NCI-H345 treated with DMSO at 0.1 percent for 48 hours (cell line): ENCODE results near the gene TMPRSS2.

Experiments used
- DNase-seq: peaks from one replicate; lab custom pipeline; 2025; ENCODE audit not compliant: unreplicated experiment; lab: John Stamatoyannopoulos, UW

TMPRSS2 gene

DNA sequence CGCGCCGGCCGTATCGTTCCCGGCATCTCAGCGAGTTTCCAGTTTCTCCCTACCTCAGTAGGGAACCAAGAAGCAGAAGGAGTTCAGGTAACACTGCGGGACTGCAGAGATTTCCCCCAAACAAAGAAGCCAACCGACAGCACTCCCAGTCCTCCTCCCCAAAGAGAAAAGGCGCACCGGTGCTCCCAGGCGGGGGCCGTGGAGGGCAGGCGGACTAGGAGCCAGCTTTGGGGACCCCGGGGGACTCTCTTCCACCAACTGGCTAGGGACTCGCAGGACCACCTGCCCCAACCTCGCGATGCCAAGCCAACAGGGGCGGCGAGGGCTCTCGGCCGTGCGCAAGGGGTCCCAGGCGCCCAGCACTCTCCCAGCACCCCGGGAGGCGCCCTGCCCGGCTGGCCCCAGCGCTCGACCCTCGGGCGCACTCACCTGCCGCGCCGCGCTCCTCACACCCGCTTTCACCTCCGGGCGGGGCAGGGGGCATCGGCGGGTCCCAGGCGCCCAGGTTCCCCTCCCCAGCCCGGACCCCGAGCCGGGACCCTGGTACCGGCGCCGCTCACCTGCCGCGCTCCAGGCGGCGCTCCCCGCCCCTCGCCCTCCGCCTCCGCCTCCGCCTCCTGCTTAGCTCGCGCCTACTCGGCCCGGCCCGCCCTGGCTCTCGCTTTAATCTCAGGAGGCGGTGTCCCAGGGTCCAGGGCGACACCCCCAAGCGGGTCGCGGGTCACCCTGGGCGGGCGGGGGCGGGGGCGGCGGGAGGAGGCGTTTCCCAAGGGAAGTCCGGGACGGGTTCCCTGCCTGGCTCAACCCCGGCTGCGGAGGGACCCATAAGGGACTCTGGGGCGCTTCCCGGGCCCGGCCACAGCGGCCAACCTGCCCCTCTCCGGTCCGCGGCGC is at the start of gene TMPRSS2:
Gene TMPRSS2, minus strand, starts transcription at position 638 of the 894 bp plus-strand sequence. CDS start 10,025 bp downstream, outside the sequence.
- DNase-seq: no peak

DNA sequence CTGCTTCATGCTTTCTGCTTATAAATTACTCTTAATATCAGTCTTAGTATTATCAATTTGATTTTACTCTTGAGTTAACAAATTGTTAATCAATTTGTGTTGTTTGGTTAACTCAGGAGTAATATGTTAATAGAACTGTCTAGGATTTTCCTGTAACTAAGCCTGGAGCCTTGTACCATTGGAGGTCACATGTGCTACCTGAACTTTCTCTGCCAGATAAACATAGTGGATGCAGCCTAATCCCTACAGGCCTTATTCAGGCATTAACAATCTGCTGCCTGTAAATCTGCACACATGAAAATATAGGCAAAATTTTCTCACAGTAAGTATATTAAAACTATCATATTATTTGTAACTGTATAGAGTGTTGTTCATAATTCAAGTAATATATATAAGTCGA is 47.1 kb upstream of the TMPRSS2 start:
- no peak for DNase-seq

DNA sequence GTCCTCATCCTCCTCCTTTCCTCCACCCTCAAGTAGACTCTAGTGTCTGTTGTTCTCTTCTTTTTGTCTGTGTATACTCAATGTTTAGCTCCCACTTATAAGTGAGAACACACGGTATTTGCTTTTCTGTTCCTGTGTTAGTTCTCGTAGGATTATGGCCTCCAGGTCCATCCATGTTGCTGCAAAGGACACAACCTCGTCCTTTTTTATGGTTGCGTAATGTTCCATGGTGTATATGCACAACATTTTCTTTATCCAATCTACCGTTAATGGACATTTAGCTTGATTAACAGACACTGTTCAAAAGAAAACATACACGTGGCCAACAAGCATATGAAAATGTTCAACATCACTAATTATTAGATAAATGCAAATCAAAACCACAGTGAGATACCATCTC is 44.3 kb upstream of the TMPRSS2 start:
- DNase-seq: no peak

DNA sequence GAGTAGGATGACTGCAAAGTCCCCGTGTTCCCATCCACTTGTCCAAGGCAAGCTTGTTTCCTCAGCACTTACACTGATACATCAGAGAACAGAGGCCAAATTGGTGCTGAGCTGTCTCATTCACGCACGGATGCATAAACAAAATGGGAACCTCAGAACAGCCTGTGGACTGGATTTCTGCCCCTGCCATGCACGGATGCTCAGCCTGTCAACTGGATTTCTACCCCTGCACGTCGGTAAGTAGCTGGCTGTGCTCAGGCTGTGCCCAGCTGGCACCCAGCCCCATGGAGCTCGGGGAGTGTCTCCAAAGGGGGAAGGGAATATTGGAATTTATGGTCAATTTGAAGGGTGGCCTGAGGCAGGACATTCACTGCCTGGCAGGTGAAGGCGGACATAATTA is 40.8 kb upstream of the TMPRSS2 start:
- DNase-seq: peak; percentile 66

DNA sequence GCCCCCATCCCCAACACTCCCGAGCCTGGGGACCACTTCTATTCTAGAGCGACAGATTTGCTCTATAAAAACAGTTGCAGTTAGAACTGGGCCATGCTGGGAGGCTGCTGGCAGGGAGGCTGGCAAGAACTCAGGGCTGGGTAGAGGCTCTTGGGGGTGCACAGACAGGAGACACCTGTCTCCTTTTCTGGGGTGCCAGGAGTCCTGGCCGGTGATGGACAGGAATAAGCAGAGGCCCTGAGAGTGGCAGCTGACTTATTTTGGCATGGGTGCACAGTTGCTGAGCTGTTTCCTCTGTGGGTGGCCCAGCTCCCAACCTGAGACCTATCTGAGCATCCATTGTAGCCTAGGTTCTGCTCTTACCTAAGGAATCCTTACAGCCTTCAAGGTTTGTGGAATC is 39.2 kb upstream of the TMPRSS2 start:
- no peak for DNase-seq

DNA sequence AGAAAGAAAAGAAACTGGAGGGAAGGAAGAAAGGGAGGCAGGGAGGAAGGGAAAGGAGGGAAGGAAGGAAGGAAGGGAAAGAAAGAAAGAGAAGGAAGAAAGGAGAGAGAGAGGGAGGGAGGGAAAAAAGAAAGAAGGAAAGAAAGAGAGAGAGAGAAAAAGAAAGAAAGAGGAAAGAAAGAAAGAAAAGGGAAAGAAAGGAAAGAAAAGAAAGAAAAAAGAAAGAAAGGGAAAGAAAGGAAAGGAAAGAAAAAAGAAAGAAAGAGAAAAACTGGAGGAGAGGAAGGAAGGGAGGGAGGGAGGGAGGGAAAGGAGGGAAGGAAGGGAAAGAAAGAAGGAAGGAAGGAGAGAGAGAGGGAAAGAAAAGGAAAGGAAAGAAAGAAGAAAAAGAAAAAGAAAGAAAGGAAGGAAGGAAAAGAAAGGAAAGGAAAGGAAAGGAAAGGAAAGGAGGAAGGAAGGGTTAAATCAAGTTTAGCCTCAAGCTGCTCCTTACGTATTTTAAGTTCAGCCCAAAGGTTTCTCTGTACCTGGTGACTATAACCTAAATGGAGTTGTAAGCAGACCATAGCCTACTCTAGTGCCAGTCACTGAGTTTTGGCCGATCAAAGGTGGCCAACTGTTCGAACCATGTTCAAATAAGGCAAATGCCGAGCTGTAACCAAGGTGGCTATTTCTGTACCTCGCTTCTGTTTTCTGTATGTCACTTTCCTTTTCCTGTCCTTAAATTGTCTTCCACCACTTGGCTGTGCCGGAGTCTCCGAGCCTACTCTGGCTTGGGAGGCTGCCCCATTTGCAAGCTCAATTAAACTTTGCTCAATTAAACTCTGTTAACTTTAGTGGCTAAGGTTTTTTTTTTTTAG is 37.8 kb upstream of the TMPRSS2 start:
- no peak for DNase-seq

DNA sequence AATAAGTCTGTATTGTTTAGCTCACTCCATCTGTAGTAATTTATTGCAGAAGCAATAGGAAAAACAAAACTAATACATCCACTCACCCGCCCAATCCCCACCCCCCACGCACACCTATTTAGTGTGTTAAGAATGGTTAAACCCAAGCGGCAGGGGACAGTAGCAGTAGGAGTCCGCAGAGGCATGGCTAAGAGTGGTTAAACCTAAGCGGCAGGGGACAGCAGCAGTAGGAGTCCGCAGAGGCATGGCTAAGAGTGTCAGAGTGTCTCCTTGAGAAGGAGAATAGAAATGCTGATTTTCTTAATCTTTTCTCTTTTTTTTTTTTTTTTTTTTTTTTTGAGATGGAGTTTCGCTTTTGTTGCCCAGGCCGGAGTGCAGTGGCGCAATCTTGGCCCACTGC is 34.8 kb upstream of the TMPRSS2 start:
- DNase-seq: no peak

DNA sequence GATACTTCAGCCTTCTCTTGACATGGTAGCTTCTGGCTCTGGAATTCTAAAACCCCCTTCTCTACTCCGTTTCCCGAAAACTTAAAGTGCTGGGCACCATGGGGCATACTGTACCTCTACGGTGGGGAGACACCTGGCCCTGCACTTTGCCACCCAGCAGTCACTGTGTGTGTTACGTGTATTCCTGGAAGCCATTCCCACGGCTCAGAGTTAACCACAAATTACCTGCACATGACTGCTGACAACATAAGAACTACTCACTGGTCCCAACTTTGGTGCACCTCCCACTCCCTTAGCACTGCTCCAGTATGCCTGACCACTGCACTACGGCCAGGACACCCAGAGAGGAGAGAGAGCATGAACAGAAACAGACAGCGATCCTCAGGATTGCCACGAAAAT is 29.4 kb upstream of the TMPRSS2 start:
- no peak for DNase-seq

DNA sequence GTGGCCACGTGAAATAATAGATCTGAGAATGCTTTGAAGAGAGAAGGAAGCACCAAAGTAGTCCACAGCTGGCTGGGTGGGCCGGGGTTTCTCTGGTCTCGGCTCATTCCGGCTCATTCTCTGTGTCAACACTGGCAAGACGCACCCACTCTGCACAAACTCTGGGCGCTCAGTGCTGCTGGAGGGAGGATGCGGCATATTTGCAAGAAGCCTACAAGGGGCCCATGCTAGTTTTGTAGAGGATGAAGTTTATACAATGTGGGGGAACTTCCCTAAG is 28.8 kb upstream of the TMPRSS2 start:
- DNase-seq: no peak

DNA sequence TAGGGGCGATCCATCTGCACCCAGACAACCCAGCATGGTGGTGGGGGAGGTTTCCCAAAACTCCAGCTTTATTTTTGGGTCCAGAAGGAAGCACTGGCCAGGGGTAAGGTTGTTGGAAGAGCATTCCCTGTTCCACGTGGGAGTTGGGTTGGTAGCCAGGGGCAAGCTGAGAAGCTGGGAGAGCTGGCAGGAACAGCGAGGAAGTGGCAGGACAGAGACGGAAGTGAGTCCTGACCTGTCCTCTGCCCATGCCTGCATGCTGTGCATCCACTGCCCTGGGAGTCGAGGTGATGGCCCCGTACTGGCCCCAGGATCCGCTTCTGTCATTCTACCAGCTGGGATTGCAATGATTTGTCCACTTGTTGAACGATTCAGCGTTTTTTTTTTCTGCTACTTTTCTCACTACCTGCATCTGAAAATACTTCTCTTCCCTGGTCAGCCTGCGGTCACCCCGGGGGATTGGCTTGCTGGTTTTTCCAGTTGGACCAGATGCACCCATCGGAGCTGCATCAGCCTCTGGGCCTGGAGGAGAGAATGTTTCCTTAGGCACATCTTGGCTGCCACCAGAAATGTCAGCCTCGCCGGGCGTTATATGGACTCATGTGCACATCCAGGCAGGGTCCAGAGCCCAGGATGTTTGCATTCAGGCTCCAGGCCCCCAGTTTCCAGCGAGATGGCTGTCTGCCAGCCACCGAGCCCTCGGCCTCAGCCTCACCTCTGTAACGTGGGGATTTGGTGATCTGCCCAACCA is 28.3 kb upstream of the TMPRSS2 start:
- DNase-seq: no peak

DNA sequence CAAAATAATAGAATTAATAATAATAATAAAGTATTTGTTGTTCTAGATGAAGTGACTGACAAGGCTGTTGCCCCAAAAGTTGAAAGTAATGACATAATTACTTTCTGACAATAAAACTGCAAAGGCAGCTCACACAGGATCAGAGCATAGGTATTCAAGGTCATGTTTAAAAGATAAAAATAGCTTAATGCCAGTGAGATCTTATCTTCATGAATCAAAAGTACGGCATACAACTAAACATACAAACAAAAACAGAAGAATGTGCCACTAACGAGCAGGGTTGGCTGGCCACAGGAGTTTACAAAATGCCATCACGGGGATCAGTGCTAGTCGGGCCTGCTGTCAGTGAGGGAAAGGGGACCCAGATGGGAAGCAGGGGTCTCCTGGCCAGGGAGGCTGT is 22.4 kb upstream of the TMPRSS2 start:
- no peak for DNase-seq

DNA sequence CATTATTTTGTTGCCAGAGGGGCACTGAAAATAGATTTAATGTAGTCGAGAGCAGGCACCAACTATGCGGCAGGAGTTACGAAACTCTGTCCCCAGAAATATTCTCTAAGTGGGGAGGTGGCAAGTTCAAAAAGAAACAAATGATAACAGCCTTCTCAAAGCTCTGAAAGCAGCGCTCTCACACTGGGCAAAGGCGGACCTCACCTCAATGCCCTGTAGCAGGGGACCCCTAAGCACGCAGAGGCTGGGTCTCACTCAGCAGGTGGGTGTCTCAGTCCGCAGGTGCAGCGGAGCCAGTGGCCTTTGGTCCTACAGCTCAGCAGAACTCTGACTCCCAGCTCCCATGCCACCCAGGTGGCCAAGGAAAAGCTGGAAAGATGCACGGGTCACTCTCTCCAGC is 21.8 kb upstream of the TMPRSS2 start:
- DNase-seq: no peak

DNA sequence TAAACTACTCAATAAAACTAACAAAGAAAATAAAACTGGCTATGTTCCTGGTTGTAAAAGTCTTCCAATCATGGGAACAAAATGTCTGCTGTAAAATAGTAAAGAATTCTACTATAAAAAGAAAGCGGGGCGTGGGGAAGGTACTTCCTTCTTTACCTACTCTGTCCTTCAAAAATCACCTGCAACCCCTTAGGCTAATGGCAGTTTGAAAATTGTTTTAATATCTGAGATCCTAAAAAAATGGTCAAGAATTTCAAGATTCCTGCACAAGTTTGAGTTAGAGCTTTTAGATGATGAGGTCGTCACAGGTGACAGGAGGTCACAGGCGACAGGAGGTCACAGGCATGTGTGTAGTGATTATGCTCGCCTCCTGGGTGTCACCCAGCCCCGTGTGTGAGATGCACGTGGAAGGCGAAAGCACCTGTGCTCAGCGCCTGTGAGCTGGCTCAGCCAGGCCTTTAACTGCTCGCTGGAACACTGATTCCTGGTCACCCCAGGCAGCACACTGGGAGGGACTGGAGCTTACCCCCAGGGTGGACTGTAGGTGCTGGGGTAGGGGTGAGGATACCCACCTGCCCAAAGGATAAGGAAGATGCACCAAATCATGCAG is 18.6 kb upstream of the TMPRSS2 start:
- no peak for DNase-seq

DNA sequence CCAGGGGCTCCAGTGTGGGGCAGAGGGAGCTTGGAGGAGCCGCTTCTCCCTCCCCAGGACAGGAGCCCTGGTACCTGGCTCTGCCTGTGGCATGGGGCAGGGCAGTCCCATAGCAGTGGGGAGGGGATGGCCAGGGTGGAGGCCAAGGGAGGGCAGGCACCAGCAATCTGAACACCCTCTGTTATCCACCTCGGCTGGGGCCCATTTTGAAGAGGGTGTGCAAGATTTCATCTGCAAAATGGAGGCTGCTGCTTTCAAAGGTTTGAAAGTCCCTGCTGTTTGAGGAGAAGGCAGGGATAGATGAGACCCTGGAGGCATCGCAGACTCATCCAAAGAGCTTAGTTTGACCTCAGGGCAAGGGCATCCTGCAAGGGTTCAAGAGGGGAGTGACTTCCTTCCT is 15.2 kb upstream of the TMPRSS2 start:
- no peak for DNase-seq

DNA sequence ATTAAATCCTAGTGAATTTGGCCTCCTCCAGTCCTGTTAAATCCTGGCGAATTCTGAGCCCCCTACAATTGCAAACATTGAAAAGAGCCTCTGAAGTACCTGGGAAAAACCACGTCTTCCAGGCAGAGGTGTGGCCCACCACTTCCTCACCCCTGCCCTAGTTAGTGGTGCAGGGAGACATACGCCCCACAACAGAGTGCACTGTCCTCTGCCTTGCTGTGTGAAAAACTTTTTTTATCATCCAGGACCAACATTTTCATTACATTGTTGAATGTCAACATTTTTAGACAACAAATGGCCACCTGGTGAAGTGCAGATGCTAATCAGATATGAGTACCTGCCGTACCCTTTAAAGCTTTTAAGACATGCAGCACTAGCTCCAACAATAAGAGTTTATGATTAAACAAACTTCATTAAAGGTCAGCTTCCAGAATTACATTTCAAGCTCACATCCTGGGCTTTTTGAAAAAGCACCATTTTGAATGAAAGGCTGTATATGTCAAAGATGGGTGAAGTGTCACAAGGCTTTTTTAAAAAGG is 13.6 kb upstream of the TMPRSS2 start:
- no peak for DNase-seq

DNA sequence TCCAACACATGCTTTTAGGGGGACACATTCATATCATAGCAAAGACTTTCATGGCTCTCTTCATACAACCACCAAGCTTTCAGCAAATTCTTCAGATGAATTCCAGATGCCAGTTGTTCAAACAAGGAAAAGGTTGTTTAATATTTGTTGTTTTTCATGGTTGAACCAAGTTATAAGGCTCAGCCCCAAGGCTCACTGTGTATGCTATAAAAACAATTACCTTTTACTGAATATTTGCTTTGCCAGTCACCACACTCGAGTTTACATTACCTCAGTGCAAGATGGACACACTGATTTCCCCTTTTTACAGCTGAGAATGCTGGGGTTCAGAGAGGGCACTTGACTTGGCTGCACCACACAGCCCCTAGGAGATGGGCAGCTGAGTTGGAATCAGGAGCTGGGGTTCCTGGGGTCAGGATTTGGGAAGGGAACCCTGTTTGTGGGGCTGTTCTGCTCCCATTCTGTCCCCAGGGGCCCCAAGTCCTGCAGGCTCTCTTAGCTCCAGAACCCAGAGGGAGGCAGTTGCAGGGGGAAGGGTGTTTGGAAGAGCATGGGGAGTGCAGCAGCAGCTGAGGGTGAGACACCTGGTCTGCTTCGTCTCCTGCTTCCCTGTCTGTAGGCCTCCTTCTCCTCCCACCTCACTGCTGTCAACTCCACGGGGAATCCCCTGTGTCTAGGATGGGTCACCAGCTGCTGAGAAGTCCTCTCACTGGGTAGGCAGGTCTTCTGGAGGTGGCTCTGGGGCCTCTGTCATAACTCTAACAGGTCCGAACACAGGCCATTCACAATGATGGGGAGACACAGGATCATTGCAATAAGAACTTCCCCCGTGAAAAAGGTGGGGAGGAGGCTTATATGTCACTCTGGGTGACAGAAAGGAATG is 12.8 kb upstream of the TMPRSS2 start:
- no peak for DNase-seq

DNA sequence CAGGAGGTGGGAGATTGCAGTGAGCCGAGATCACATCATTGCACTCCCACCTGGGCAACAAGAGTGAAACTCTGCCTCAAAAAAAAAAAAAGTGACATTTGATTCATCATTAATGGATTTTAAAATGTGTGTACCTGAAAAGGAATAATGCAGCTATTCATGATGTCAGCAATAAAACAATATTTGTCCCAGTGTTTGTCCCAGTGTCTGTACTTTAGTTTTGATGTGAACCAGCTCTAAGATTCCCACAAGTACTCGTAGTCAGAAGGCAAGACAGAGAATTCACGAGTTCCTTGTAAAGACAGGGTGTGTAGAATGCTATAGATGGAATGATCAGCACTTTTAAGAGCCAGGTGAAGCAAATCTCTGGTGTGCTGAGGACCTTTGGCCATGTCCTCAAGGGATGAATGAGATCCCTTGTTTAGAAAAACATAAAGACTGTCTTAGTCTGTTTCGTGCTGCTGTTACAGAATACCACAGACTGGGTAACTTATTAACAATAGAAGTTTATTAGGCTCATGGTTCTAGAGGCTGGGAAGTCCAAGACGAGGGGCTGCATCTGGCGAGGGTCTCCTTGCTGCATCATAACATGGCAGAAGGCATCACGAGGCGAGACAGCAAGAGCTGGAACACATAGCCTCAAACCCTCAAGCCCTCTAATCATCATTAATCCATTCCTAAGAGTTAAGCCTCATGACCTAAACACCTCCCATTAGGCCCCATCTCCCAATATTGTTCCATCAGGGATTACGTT is 12.0 kb upstream of the TMPRSS2 start:
- no peak for DNase-seq

DNA sequence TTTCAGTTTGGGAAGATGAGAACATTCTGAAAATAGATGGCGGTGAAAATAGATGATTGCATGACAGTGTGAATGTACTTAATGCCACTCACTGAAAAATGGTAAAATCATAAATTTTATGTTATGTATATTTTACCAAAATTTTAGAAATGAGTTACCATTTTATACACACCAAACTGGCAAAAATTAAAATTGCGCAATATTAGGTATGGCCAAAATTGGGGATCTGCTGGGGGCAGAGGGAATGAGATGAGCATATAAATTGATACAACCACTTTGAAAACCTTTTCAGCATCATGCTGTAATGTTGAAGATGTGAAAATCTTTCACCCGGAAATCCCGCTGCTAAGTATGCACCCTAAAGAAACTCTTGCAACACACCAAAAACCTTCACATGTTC is 10.8 kb upstream of the TMPRSS2 start:
- no peak for DNase-seq

DNA sequence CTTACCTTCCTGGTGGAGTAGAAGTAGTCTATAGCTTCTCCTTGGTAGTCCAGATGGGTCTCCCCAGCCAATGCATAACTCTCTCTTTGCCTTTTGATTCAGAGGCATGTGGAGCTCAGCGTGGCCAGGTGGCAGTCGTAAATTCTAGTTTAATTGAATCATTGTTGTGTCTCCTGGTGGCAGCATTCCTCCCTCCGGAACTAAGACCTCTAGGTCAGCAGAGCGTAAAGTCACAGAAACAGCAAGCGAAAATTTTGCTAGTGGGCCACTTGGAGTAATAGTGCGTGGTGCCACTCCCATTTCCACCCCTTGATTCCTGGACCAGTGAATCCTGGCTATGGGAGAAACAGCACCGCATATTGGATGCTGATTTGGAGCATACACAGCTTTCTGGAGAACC is 3.9 kb upstream of the TMPRSS2 start:
- no peak for DNase-seq
